SK-MEL-5 (cell line): ENCODE data around the gene ZNF804A. TPM values are rescaled to one million over a fixed set of nuclear protein-coding genes. Genes with fewer than 3 reads are reported as not detected.

Experiments
- DNase-seq: peaks from one replicate; pipeline ENCODE4 v3.0.0-alpha.2; 2016; ENCODE audit warnings: low read depth, low spot score
- in situ Hi-C: cut with HindIII; loops from 2 replicates; pipeline ENCODE4 v1.10.0; 2016; ENCODE audit warnings: low sequenced_read_pairs, high pct_unique_total_duplicates, low pct_unique_long_range_greater_than_20kb
- total RNA-seq: library from RNA; depleted of rRNA; stranded (reverse); fragments of >200 nt; shearing (Covaris generic); gene quantifications from 2 replicates; pipeline ENCODE4 v1.2.3, GENCODE V29; 2014

ZNF804A gene
- total RNA-seq, 1 experiment from 2014 or later = not detected

DNA sequence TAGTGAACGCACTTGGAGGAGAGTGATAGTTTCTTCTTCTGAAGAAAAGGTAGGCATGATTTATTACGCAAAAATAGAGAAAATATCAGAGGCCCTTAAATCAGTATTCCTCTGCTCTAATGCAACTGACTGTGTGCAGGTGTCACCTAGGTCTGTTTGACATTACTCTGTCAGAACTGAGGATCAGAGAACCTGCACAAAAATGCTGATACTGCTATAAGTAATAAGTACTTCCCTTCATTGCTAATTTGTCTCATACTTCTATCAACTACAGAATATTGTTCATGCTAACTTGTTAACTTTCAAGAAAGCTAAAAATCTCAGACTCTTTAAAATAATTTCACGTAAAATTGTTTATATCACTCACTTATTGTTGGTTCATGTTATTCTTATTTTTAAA is 358.5 kb downstream of the ZNF804A start:
- in situ Hi-C loops = no loop called here
- DNase-seq = no peak

DNA sequence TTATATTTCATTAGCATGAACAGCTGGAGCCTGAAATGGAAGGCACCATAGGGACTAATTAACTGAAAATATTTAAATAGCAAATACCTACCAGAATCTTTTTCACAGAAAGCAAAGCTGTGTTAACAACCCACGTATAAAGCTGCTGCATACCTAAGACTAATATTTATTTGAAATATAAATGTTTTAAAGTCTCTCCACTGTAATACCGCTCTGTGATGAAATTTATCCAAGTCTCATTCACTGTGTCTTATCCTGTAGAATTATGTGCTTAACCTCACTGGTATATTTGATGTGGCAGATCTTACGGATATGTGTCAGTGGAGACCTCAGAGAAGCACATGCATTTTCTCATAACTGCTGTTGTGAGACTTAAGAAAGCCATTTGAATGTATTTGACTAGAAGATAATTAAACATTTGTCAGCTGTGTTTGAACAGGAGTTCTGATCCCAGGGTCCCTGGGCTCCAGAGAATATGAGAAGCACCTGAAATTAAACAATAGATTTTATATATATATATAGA is 373.3 kb downstream of the ZNF804A start:
- no peak for DNase-seq
- in situ Hi-C loops = no loop called here
